Measurements from ENCODE around the gene FYCO1.

- no peak for TF ChIP-seq POLR2A (IDR thresholded peaks at IDR 0.05; ENCODE audit: low read depth, low read length)
- no peak for TF ChIP-seq POLR2AphosphoS5 (IDR thresholded peaks at IDR 0.05; ENCODE audit: low read depth, low read length)
- TF ChIP-seq TAF1 (IDR thresholded peaks at IDR 0.05; ENCODE audit: low read depth, low read length), result no peak
- no peak for TF ChIP-seq SPI1 (IDR thresholded peaks at IDR 0.05; ENCODE audit: low read depth, low read length)
- TF ChIP-seq POU2F2 (IDR thresholded peaks at IDR 0.05; ENCODE audit: low read depth, low read length), result no peak
These were observed 42.1 kb downstream of the FYCO1 start for GRCh38 chr3:45953536-45953935.
